MM.1S (cell line): ENCODE results near the gene BCDIN3D.

Experiments used
- CTCF ChIP-seq: fragments of 300-600 bp; sonication (generic); IDR thresholded peaks from 2 replicates; pipeline ENCODE4 v1.5.1; 2016; ENCODE audit warnings: antibody characterized with exemption, low read length, mixed read lengths
- EZH2 ChIP-seq: fragments of 300-600 bp; sonication (generic); optimal IDR thresholded peaks from 2 replicates; pipeline ENCODE3; 2017; ENCODE audit warnings: low read depth, mild to moderate bottlenecking, antibody characterized with exemption, low read length, mixed read lengths

GRCh38 chr12:49806321-49806813, 36.5 kb downstream of the BCDIN3D start:
- TF ChIP-seq EZH2 (no peak), CTCF (no peak)
